ENCODE data around the gene ANKRD18B.
"Not testable (repeated sequence)": the region's sequence is repeated elsewhere in the genome, so short reads cannot be mapped to it uniquely, and the experiment has no call there.

The ANKRD18B gene

DNA sequence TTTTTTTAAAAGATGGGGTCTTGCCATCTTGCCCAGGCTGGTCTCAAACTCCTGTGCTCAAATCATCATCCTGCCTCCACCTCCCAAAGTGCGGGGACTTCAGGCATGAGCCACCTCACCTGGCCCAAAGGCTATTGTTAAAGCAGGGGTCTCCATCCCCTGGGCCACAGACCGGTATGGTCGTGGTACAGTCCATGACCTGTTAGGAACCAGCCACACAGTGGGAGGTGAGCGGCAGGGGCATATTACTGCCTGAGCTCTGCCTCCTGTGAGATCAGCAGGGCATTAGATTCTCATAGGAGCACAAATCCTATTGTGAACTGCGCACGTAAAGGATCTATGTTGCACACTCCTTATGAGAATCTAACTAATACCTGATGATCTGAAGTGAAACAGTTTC, 43.1 kb upstream of the ANKRD18B start:
- DNase-seq (ENCODE audit: low read depth in 1 of 2, low spot score in 1 of 2): no peak
- Histone ChIP-seq H3K27me3 (ENCODE audit: insufficient read depth, poor library complexity, severe bottlenecking) (no peaks in the 10 kb centered on the region), H3K4me3 (replicated peaks; ENCODE audit: insufficient read depth, low read length) (no peak overlapping the region), H3K27ac (replicated peaks) (no peak overlapping the region)
- TF ChIP-seq SPI1 (IDR thresholded peaks at IDR 0.05; ENCODE audit: borderline replicate concordance, low read depth): no peak
- TF ChIP-seq CTCF (IDR thresholded peaks at IDR 0.05; ENCODE audit: insufficient read depth, low read length): no peak
- TF ChIP-seq GABPA (IDR thresholded peaks at IDR 0.05; ENCODE audit: low read depth): no peak
- no peak for TF ChIP-seq POLR2AphosphoS5 (IDR thresholded peaks at IDR 0.05; ENCODE audit: low read depth)

DNA sequence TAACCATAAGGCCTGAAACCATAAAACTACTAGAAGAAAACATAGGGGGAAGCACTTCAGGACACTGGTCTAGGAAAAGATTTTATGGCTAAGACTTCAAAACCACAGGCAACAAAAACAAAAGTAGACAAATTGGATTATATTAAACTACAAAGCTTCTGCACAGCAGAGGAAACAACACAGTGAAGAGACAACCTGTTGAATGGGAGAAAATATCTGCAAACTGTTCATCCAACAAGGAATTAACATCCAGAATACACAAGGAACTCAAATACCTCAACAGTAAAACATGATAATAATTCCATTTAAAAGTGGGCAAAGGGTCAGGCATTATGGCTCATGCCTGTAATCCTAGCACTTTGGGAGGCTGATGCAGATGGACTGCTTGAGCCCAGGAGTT, 38.7 kb upstream of the ANKRD18B start:
- not testable (repeated sequence) for DNase-seq (ENCODE audit: low read depth in 1 of 2, low spot score in 1 of 2)

GRCh38 chr9:33489066-33489465, 35.0 kb upstream of the ANKRD18B start:
- no peak for DNase-seq (ENCODE audit: low read depth in 1 of 2, low spot score in 1 of 2)
- Histone ChIP-seq H3K27me3 (ENCODE audit: insufficient read depth, poor library complexity, severe bottlenecking) (no peaks in the 10 kb centered on the region), H3K27ac (replicated peaks) (no peak overlapping the region), H3K4me3 (replicated peaks; ENCODE audit: insufficient read depth, low read length) (no peak overlapping the region)
- TF ChIP-seq GABPA (IDR thresholded peaks at IDR 0.05; ENCODE audit: low read depth) (no peak), SPI1 (IDR thresholded peaks at IDR 0.05; ENCODE audit: borderline replicate concordance, low read depth) (no peak), POLR2AphosphoS5 (IDR thresholded peaks at IDR 0.05; ENCODE audit: low read depth) (no peak), CTCF (IDR thresholded peaks at IDR 0.05; ENCODE audit: insufficient read depth, low read length) (no peak)
- TF ChIP-seq, protein P1, sequence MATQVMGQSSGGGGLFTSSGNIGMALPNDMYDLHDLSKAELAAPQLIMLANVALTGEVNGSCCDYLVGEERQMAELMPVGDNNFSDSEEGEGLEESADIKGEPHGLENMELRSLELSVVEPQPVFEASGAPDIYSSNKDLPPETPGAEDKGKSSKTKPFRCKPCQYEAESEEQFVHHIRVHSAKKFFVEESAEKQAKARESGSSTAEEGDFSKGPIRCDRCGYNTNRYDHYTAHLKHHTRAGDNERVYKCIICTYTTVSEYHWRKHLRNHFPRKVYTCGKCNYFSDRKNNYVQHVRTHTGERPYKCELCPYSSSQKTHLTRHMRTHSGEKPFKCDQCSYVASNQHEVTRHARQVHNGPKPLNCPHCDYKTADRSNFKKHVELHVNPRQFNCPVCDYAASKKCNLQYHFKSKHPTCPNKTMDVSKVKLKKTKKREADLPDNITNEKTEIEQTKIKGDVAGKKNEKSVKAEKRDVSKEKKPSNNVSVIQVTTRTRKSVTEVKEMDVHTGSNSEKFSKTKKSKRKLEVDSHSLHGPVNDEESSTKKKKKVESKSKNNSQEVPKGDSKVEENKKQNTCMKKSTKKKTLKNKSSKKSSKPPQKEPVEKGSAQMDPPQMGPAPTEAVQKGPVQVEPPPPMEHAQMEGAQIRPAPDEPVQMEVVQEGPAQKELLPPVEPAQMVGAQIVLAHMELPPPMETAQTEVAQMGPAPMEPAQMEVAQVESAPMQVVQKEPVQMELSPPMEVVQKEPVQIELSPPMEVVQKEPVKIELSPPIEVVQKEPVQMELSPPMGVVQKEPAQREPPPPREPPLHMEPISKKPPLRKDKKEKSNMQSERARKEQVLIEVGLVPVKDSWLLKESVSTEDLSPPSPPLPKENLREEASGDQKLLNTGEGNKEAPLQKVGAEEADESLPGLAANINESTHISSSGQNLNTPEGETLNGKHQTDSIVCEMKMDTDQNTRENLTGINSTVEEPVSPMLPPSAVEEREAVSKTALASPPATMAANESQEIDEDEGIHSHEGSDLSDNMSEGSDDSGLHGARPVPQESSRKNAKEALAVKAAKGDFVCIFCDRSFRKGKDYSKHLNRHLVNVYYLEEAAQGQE (IDR thresholded peaks at IDR 0.05; ENCODE audit: insufficient replicate concordance, low read depth): no peak

More for the DNA sequence above, 38.7 kb upstream of the ANKRD18B start:
- H3K27me3 ChIP-seq (ENCODE audit: insufficient read depth, poor library complexity, severe bottlenecking); H3K27ac ChIP-seq (replicated peaks); H3K4me3 ChIP-seq (replicated peaks; ENCODE audit: insufficient read depth, low read length): not testable (repeated sequence)

GRCh38 chr9:33493819-33494218, 30.2 kb upstream of the ANKRD18B start:
- not testable (repeated sequence) for H3K27me3 ChIP-seq (ENCODE audit: insufficient read depth, poor library complexity, severe bottlenecking); H3K27ac ChIP-seq (replicated peaks); H3K4me3 ChIP-seq (replicated peaks; ENCODE audit: insufficient read depth, low read length); DNase-seq (ENCODE audit: low read depth in 1 of 2, low spot score in 1 of 2)

DNA sequence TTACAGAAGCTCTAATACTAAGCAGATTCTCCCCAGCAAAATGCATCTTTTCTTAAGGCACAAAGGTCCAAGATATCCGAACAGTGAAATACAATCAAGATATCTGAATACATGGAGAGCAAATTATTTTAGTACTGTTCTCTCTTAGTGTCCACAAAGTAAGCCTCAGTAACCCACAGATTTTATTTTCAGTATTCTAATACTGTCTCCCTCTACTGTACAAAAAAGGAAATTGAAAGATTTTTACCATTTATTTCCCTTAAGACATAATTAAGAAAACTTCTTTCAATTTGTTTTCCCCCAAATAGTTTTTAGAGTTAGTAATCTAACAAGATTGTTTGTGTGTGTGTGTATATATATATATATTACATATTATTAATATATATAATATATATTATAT, 25.7 kb upstream of the ANKRD18B start:
- no peaks in the 10 kb centered on the region for H3K27me3 ChIP-seq (ENCODE audit: insufficient read depth, poor library complexity, severe bottlenecking)
- H3K27ac ChIP-seq (replicated peaks): no peak overlapping the region
- H3K4me3 ChIP-seq (replicated peaks; ENCODE audit: insufficient read depth, low read length): no peak overlapping the region
- TF ChIP-seq GABPA (IDR thresholded peaks at IDR 0.05; ENCODE audit: low read depth) (no peak), CTCF (IDR thresholded peaks at IDR 0.05; ENCODE audit: insufficient read depth, low read length) (no peak), SPI1 (IDR thresholded peaks at IDR 0.05; ENCODE audit: borderline replicate concordance, low read depth) (no peak), POLR2AphosphoS5 (IDR thresholded peaks at IDR 0.05; ENCODE audit: low read depth) (no peak)
- TF ChIP-seq, protein P1 (IDR thresholded peaks at IDR 0.05; ENCODE audit: insufficient replicate concordance, low read depth): no peak
- no peak for DNase-seq (ENCODE audit: low read depth in 1 of 2, low spot score in 1 of 2)
